Stimulated activated naive CD4-positive, alpha-beta T cell treated with Interleukin-2 at 50 U/mL for 16 hours (primary cell): ENCODE measurements around the gene ZNFX1.
"Not testable (repeated sequence)": the region's sequence is repeated elsewhere in the genome, so short reads cannot be mapped to it uniquely, and the experiment has no call there.

Experiments
- DNase-seq: peaks from one replicate; lab custom pipeline; 2025; lab: John Stamatoyannopoulos, UW

ZNFX1 gene

DNA sequence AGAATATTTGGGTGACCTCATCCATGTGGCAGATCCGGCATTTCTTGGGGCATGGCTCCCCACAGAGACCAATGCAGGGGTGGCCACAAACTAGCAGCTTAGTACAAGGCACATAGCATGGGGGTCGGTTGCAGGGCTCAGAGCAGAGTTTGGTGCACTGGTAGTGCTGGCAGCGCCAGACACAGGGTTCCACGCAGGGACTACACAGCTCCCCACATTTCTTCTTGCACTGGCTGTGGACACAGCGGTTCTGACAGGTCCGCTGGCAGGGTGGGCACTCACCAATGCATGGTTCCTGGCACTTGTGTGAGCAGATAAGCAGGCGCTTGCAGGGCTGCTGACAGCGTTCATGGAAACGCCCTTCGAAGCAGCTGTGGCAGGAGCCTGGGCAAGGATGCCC lies 29.6 kb downstream of the ZNFX1 start:
- DNase-seq = no peak

DNA sequence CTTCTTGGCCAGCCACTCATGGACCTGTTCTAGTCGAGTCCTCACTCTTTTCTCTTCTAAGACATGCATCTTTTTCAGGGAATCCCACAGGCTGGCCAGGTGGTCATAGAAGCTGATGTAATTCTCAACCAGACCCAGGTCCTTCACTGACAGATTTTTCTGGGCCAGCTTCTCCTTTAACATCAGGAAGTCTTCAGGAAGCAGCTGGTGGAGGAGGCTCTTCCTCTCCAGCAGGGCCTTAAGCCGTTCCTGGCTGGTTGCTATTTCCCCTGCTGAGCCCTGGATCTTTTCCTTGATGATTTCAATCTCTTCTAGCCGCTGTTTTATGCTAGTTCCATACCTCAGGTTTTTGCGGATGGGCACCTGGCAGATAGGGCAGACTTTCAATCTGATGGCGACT lies 30.1 kb downstream of the ZNFX1 start:
- DNase-seq = no peak

- no peak for DNase-seq
Measured at GRCh38 chr20:49247169-49247723, 30.6 kb downstream of the ZNFX1 start.

DNA sequence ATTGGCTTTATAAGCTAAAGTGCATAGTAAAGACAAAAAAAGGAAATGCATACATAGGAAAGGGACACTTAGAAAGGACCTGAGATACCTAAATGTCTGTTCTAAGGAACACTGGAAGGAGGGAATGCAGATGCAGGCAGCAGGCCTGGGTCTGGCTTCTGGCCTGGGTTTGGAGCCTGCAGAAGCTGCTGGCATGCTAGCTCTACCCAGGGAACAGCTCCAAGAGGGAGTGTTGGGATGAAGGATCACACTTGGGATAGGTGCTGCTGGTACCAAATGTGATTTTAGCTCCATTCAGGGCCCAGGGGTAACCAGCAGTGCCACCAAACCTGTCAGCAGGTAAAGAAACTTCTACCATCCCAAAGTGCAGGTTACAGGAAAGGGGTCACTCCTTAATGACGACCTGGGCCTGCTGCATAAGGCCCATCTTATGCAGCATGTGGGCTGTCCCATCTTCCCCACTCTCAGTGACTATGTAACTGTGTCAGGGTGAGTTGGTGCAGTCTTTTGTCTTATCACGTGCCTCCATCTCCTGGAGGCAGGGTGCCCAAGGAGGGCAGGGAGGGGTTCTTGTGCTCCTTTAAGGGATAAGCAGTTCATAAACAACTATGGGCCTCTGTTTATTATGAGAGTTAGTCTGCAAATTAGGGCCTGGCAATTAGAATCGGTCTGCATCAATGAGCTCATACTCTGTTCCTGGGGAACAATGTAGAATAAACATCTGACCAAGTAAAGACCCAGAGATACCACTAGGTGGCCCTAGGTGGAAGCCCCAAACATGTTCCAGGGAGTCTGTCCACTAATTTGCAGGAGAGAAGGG lies 31.7 kb downstream of the ZNFX1 start:
- no peak for DNase-seq

DNA sequence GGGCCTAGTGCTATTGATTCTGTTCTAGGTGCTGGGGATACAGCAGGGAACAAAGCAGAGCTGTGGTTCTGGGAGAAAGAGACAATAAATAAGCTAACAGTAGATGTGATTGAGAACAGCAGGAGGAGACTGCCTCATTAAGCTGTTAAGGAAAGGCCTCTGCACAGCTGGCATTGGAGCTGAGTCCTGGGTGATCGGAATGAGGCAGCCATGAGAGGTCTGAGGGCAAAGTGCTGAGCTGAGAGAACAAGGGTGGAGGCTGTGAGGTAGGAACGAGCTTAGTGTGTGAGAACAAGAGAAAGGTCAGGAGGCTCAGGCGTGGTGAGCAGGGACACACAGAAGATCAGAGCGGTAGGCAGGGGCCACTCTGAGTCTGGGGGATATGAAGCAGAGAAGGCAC lies 40.3 kb downstream of the ZNFX1 start:
- no peak for DNase-seq

- DNase-seq = no peak
Measured at GRCh38 chr20:49236301-49236700, 41.6 kb downstream of the ZNFX1 start.

- DNase-seq = no peak
Measured at GRCh38 chr20:49234831-49235230, 43.0 kb downstream of the ZNFX1 start.

DNA sequence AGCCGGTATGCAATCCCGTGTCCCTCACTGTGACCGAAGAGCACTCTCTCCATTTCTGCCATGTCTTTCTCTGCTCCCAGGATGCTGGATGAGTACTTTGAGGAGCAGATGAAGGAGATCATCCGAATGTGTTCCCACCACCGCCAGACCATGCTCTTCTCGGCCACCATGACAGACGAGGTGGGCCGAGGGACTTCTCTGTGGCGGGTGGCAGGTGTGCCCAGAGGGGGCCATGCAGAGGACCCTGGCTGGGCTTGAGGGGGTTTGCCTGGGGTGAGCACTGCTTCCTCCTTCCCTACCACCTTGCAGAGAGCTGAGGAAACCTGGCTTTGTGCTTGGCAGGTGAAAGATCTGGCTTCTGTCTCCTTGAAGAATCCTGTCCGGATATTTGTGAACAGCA lies 44.6 kb downstream of the ZNFX1 start:
- no peak for DNase-seq

DNA sequence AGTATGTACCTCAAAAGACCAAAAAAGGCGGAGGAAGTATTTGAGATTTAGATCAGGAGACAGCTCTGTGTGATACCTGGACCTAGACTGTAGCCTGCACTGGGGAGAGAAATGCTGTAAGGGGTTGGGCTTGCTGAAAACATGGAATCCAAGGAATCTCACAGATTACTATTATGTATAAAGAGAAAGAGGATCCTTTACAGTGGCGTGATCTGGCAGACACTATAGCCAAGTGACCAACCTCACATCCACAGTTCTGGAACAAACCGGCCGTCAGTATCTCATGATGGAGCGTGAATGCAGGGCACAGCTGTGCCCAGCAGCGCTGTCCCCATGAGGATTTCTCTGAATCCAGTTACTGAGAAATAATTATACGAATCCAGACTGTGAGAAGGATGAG lies 46.4 kb downstream of the ZNFX1 start:
- no peak for DNase-seq

- DNase-seq = no peak
Measured at GRCh38 chr20:49230561-49231133, 47.2 kb downstream of the ZNFX1 start.

DNA sequence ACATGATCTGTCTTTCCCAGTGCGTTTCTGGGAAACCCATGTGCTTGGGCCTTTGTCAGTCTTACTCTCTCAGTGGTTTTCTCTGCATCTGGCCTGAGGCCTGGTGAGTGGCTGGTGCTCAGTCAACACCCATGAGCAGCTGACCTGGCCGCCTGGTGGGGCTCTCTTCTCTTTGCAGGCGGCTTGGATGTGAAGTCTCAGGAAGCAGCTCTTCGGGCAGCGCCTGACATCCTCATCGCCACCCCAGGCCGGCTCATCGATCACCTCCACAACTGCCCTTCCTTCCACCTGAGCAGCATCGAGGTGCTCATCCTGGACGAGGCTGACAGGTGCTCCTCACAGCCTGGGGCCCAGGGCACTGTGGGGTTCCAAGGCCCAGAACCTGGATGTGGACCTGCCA lies 47.8 kb downstream of the ZNFX1 start:
- no peak for DNase-seq

- no peak for DNase-seq
Measured at GRCh38 chr20:49229381-49229780, 48.5 kb downstream of the ZNFX1 start.

DNA sequence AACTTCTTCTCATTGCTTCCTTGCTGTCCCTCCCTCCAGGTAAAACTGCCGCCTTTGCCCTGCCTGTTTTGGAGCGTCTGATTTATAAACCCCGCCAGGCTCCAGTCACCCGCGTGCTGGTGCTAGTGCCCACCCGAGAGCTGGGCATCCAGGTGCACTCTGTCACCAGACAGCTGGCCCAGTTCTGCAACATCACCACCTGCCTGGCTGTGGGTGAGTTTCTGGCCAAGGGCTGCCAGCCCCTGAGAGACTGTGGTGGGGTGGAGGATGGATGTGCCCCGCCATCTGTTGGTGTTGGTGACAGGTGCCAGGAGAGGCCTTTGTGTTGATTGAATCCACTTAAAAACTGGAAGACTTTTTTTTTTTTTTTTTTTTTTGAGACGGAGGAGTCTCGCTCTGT lies 49.2 kb downstream of the ZNFX1 start:
- DNase-seq = no peak

- no peak for DNase-seq
Measured at GRCh38 chr20:49225896-49226295, 52.0 kb downstream of the ZNFX1 start.

- DNase-seq = no peak
Measured at GRCh38 chr20:49219924-49220831, 57.7 kb downstream of the ZNFX1 start.

DNA sequence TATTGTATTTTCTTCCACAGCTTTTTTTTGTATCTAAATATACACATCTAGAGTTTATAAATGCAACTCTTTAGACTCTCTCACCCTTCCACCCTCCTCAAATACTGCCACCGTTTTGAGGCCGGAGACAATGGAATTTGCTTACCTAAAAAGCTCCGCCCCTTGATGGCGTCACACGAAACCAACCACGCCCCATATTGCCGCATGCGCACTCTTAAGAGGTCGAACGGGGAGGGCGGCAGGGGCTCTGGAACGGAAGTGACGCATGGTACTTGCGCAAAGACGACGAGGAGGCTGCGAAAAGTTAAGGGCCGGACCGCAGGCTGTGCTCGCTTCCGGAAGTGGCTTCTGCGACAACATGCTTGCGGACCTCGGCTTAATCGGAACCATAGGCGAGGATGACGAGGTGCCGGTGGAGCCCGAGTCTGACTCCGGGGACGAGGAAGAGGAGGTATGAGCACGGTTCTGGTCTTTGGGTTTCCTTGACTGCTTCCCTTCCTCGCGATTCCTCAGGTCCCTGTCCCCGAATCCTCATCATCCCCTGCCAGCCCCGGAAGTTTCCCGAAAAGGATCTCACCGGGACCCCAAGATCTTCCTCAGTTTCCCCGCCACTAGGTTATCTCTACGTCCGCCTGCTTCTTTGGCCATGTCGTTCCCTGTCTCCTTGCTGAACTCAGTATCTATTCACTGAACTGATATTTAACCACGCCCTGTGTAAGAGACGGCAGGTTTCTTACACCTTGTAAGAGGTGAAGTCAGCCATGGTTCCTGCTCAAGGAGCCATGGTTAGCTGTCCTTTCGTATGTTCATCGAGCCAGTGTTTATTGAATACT lies 58.5 kb downstream of the ZNFX1 start, which contains the start of gene DDX27:
Gene DDX27 (plus strand): TSS at position 326 of the 833 bp plus-strand sequence. CDS start 33 bp downstream, at position 359.
- DNase-seq = peak; percentile 95

DNA sequence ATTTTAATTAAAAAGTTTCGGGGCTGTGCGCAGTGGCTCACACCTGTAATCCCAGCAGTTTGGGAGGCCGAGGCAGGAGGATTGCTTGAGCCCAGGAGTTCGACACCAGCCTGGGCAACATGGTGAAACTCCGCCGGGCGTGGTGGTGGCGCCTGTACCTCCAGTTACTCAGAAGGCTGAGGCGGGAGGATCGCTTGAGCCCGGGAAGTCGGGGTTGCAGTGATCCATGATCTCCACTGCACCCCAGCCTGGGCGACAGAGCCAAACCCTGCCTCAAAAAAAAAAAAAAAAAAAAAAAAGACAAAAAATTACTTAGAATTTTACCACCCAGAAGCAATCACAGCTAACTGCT lies 59.1 kb downstream of the ZNFX1 start:
- DNase-seq = not testable (repeated sequence)

DNA sequence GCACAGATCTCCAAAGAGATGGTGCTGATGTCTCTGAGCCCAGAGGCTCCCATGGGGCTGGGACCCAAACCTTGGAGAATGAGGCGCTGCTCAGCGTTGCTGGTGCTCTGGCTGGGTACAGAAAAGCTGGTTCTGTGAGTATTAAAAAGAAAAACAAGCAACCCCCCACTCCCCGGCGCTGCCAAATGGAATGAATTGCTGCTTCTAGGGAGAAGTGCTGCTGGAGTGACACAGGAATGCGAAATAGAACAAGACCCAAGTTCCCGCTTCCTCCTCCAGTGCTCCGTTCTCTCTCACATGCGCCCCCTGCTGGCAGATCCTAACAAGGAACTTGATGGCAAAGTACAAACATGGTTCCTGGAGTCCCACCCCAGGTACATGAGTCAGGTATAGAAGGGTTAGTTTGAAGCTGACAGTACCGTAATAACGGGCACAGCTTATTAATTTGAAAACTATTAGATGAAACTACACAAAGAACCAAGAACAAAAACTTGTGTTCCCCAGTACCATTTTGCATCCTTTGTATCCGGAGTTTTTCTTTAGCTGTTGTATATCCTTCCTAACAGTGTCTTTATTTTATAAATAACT lies 60.8 kb downstream of the ZNFX1 start:
- peak; percentile 90 for DNase-seq

DNA sequence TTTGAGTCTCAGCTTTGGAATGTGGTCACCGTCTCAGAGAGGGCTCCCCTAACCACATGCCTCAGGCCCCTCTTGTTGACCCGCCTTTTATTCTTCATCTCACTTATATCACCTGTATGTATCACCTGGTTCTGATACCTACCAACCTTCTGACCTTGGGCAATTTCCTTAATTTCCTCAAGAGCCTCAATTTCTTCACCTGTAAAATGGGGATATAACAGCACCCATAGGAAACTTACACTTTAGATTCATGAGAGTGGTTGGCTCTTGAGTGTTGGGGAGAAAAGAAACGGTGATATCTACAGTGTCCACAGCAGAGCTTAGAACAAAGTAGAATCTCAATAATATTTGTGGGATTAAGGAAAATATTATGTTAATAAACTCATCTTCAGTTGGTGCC lies 62.6 kb downstream of the ZNFX1 start:
- no peak for DNase-seq

DNA sequence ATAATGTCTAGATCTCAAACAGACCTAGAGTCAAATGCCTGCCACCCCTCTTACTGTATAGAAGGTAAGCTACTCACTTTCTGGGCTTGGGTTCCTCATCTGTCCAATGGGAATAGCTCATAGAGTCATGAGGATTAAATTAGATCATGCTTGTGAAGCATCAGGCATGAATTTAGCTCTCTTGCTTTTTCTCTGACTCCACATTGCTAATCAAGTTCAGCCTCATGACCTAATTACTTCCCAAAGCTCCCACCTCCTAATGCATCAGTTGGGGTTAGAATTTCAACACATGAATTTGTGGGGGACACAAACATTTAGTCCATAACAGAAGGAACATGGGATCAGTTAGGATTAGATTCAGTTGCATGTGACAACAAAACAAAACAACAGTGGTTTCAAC lies 63.3 kb downstream of the ZNFX1 start:
- no peak for DNase-seq

GRCh38 chr20:49210757-49211110 lies 67.1 kb downstream of the ZNFX1 start:
- no peak for DNase-seq
